Activated naive CD8-positive, alpha-beta T cell treated with anti-CD3 and anti-CD28 coated beads, Interleukin-2, amount 50 U/mL, for 16 hours (primary cell): Measurements from ENCODE around the gene LYSMD1.

Experiments
- DNase-seq: peaks from one replicate; pipeline ENCODE4 v3.0.0-alpha.2; 2020; ENCODE audit warnings: low read depth, low spot score

LYSMD1 gene

GRCh38 chr1:151142411-151143056, 23.2 kb downstream of the LYSMD1 start:
- DNase-seq, result no peak

- DNase-seq, result no peak
Observed at GRCh38 chr1:151137789-151138188, 27.9 kb downstream of the LYSMD1 start.

DNA sequence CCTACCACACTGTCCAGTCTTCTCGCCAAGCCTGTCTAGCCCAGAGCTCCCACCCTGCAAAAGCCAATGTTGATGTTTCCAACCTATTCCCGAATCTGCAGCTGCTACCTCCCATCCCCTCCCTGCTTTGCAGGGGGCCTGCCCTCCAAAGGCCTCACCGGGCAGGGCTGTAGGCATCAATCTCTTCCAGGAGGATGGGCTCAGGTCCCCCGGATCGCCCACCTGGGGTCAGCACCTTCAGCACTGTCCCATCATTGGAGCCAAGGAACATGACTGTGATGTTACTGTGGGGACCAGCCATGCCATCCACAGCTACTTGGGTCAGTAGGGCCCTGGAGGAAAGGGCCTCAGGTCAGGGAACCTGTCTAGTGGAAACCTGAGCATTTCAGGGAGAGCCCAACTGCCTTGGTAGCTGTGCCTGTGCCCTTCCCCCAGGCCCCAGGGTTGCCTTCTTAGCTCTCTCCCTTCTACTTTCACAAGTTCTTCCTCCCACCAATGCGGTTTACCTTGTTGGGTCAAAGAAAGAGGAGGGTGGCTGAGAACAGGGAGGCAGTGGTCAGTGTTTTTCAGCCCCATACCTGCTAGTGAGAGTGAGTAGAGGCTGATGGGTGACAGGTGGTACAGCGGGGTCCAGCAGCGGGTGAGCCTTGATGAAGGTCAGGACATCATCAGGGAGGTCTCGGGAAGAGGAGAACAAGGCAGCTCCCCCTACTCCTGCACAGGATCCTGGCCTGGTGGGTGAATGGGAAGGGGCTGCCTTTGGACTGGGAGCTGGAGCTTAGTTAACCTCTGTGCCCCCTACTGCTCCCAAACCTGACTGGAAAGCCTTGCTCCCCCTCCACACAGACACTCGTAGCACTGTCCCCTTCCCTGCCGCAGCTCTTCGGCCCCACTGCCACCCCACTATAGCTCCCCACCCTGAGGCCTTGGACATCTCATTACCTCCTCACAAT, 30.0 kb downstream of the LYSMD1 start:
- DNase-seq, result no peak

DNA sequence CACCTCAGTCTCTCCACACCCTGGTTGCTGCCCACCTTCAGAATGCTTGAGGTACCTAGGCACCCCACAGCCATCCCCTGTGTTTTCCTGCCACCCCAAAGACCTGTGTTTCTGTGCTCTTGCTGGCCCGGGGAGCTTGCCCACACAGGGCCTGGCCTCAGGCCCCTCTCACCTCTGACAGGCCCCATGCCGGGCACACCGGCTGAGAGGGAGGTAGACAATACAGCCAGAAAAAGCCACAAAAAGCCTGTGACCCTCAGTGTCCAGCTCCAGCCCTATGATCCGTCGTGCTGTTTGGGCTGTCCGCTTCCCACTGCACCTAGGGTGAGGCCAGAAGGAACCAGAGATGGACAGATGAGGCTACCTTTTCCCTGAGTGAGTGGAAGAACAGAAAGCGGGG, 30.7 kb downstream of the LYSMD1 start:
- no peak for DNase-seq

- DNase-seq, result no peak
Observed at GRCh38 chr1:151134396-151134795, 31.3 kb downstream of the LYSMD1 start.

- DNase-seq, result no peak
Observed at GRCh38 chr1:151133018-151133806, 32.5 kb downstream of the LYSMD1 start.

DNA sequence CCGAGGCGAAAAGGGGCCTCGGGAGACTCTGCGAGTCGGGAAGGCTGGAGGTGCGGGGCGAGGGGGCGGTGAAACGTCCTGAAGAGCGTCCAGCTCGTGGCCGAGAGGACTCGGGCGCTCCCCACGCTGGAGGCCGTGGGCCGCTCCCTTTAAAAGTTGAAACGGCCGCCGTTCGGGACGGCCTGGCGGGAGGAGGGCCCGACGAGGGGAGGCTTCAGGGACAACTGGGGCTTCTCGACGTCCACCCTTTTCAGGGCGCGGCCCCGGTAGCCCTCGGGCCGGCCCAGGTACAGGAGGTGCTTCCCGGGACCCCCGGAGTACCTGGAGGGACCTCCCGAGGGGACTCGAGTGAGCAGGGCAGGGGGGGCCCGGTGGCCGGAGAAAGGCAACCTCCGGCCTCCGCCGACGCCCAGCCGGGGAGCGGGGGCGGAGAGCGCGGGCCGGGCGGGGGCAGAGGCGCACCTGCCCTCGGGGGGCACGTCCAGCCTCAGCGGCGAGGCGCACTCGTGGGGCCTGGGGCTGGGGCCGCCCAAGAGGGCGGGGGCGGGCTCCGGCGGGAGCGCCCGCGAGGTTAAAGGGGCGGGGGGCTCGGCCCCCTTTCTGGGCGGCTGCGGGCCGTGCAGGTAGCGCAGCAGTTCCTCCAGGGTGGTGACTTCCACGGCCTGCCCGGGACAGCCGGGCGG, 33.2 kb downstream of the LYSMD1 start:
- no peak for DNase-seq

DNA sequence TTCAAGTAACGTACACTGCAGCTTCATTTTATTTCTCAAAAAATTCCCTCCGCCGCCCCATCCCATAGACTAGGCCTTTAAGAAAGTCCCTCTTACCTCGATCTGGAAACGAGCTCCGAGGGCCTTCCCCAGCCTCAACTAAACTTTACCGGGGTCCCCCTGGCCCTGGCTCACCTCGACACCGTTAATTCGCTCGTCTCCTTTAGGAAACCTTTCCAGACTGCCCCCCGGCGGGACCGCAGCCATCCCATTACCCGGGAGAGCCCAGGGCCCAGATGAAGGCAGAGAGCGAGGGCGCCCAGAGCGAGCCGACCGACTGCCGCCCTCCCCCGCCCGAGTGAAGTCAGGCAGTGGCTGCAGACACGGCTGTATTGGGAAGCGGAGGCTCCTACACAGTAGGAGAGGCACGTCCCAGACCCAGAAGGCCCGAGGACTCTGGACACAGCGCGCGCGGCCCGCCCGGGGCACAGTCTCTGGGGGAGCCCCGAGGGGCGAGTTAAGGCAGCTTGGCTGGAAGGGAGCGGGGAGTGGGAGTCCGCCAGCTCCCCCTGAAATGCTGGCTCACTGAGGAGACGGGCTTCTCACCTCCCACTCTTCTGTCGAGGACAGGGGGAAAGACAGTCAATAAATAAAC, 33.9 kb downstream of the LYSMD1 start:
- DNase-seq, result no peak

DNA sequence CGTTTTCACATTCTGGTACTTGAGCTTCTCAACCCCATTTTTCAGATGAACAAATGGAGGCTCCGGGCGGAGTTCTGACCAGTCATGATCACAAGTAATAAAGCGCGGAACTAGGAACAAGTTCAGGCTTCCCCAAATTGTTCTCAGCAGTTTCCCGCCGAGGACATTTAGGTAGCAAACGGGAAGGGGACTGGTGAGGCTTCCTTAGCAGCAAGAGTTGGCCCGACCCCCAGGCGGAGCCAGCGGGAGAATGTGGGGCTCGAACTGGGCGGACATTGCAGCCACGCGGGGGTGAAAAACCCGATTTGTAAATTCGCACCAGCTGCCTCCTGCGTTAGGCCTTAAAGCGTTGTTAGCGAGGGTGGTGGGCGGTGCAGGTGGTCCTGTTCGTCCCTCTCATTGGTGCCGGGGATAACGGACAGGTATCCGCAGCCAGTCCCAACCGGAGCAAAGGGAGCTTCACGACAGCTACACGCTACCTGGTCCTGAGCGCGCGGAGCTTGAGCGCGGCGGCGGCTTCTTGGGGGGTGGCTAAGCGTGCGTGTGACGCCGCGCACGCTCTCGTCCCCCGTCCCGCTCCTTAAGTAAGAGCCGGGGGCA, 34.6 kb downstream of the LYSMD1 start:
- peak; percentile 87 for DNase-seq

DNA sequence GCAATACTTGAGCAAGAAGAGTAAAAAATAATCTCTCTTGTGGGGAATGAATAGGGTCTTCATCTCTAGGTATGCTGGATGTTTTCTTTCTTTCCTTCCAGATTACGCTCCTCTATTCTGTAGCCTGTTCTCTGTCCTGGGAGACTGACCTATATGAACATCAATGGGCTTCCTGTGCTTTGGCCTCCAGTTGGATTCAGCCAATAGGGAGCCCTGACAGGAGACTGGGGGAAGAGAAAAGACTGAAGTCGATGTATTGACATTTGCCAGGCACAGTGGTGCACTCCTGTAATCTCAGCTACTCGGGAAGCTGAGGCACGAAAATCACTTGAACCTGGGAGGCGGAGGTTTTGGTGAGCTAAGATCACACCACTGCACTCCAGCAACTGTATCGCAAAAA, 36.9 kb downstream of the LYSMD1 start:
- DNase-seq, result no peak

GRCh38 chr1:151124763-151125403, 40.8 kb downstream of the LYSMD1 start:
- no peak for DNase-seq

GRCh38 chr1:151113877-151114276, 51.8 kb downstream of the LYSMD1 start:
- DNase-seq, result no peak
